HG03064 (cell line): ENCODE results near the gene GCNT4.
"Not testable (repeated sequence)": the region's sequence is repeated elsewhere in the genome, so short reads cannot be mapped to it uniquely, and the experiment has no call there.

Source experiments
- ATAC-seq: cut with Tn5 transposase; IDR thresholded peaks from one replicate; pipeline ENCODE4 v1.9.1; 2021; ENCODE audit warnings: low read depth; ENCODE audit not compliant: unreplicated experiment

The GCNT4 gene

GRCh38 chr5:75052192-75053053 is at the start of gene GCNT4:
GCNT4 (minus strand) TSS chr5:75052558; CDS start chr5:75030037, 22,521 bp downstream.
- no peak for ATAC-seq

GRCh38 chr5:75095956-75096355 is 43.6 kb upstream of the GCNT4 start:
- ATAC-seq = not testable (repeated sequence)

- no peak for ATAC-seq
These were observed 39.2 kb upstream of the GCNT4 start for GRCh38 chr5:75091597-75091996.

- no peak for ATAC-seq
These were observed 37.3 kb upstream of the GCNT4 start for GRCh38 chr5:75089662-75090061.

- ATAC-seq = no peak
These were observed 36.8 kb upstream of the GCNT4 start for GRCh38 chr5:75089137-75089536.

- ATAC-seq = no peak
These were observed 36.3 kb upstream of the GCNT4 start for GRCh38 chr5:75088648-75089047.

GRCh38 chr5:75081510-75081909 is 29.2 kb upstream of the GCNT4 start:
- ATAC-seq = no peak

- ATAC-seq = not testable (repeated sequence)
These were observed 27.0 kb upstream of the GCNT4 start for GRCh38 chr5:75079346-75079745.

GRCh38 chr5:75078027-75078426 is 25.7 kb upstream of the GCNT4 start:
- no peak for ATAC-seq

GRCh38 chr5:75072061-75072460 is 19.7 kb upstream of the GCNT4 start:
- no peak for ATAC-seq

GRCh38 chr5:75071100-75071499 is 18.7 kb upstream of the GCNT4 start:
- ATAC-seq = no peak

- ATAC-seq = no peak
These were observed 15.1 kb upstream of the GCNT4 start for GRCh38 chr5:75067434-75067833.

GRCh38 chr5:75062925-75063531 is 10.7 kb upstream of the GCNT4 start:
- ATAC-seq = no peak

GRCh38 chr5:75059912-75060545 is 7.7 kb upstream of the GCNT4 start:
- no peak for ATAC-seq

- ATAC-seq = no peak
These were observed 6.7 kb upstream of the GCNT4 start for GRCh38 chr5:75058986-75059535.

GRCh38 chr5:75057561-75057960 is 5.2 kb upstream of the GCNT4 start:
- no peak for ATAC-seq

GRCh38 chr5:75055727-75056144 is 3.4 kb upstream of the GCNT4 start:
- no peak for ATAC-seq

GRCh38 chr5:75054134-75054930 is 2.0 kb upstream of the GCNT4 start:
- no peak for ATAC-seq

GRCh38 chr5:75053304-75054133 is 1.2 kb upstream of the GCNT4 start:
- no peak for ATAC-seq

- no peak for ATAC-seq
These were observed 621 bp upstream of the GCNT4 start for GRCh38 chr5:75053054-75053303.
